Right atrium auricular region (tissue), 2 donors: ENCODE data around the gene EVC2. TPM values are rescaled to one million over a fixed set of nuclear protein-coding genes. Genes with fewer than 3 reads are reported as not detected.

ENCODE experiments used
- DNase-seq: peaks from one replicate; pipeline ENCODE4 v3.0.0-alpha.2; 2019; ENCODE audit warnings: low spot score
- H3K27ac ChIP-seq, 2 donors: fragments of 200-600 bp; sonication (generic); 1 replicate in 1 of 2; 2 replicates in 1 of 2; pipeline ENCODE4 v1.5.1; 2016 to 2019
- H3K27me3 ChIP-seq, 2 donors: fragments of 200-600 bp; sonication (generic); one replicate each; pipeline versions ENCODE4 v1.5.1 to v1.6.0; 2017 to 2019
- H3K36me3 ChIP-seq: fragments of 200-600 bp; sonication (generic); one replicate; pipeline ENCODE4 v1.5.1; 2016
- H3K4me1 ChIP-seq, 2 donors: fragments of 200-600 bp; sonication (generic); one replicate each; pipeline versions ENCODE4 v1.5.1 to v1.6.0; 2017 to 2019
- H3K4me3 ChIP-seq, 2 donors: fragments of 200-600 bp; sonication (generic); 1 replicate in 1 of 2; 2 replicates in 1 of 2; pipeline ENCODE4 v1.5.1; 2017 to 2019; ENCODE audit warnings: mild to moderate bottlenecking in 1 of 2, moderate library complexity in 1 of 2
- H3K9me3 ChIP-seq, 2 donors: fragments of 200-600 bp; sonication (generic); one replicate each; pipeline ENCODE4 v1.5.1; 2019
- total RNA-seq, 2 donors: library from RNA; depleted of rRNA; stranded (reverse); fragments of >200 nt; gene quantifications; one replicate each; pipeline ENCODE4 v1.1.0, GENCODE V29; 2016
- TF ChIP-seq, protein P1 (sequence below), 2 donors: fragments of 200-600 bp; sonication (generic); IDR thresholded peaks; one replicate each; pipeline ENCODE4 v1.5.1; 2019; ENCODE audit warnings: antibody characterized with exemption in 2 of 2

The EVC2 gene, protein sequence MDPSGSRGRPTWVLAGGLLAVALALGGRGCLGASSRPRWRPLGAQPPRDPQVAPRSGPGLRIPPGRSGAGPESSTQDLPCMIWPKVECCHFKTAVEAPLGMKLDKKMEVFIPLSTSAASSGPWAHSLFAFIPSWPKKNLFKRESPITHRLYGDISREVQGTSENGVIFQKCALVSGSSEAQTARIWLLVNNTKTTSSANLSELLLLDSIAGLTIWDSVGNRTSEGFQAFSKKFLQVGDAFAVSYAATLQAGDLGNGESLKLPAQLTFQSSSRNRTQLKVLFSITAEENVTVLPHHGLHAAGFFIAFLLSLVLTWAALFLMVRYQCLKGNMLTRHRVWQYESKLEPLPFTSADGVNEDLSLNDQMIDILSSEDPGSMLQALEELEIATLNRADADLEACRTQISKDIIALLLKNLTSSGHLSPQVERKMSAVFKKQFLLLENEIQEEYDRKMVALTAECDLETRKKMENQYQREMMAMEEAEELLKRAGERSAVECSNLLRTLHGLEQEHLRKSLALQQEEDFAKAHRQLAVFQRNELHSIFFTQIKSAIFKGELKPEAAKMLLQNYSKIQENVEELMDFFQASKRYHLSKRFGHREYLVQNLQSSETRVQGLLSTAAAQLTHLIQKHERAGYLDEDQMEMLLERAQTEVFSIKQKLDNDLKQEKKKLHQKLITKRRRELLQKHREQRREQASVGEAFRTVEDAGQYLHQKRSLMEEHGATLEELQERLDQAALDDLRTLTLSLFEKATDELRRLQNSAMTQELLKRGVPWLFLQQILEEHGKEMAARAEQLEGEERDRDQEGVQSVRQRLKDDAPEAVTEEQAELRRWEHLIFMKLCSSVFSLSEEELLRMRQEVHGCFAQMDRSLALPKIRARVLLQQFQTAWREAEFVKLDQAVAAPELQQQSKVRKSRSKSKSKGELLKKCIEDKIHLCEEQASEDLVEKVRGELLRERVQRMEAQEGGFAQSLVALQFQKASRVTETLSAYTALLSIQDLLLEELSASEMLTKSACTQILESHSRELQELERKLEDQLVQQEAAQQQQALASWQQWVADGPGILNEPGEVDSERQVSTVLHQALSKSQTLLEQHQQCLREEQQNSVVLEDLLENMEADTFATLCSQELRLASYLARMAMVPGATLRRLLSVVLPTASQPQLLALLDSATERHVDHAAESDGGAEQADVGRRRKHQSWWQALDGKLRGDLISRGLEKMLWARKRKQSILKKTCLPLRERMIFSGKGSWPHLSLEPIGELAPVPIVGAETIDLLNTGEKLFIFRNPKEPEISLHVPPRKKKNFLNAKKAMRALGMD
- 1 to 10 TPM; 2.6 to 7.0 TPM for total RNA-seq

DNA sequence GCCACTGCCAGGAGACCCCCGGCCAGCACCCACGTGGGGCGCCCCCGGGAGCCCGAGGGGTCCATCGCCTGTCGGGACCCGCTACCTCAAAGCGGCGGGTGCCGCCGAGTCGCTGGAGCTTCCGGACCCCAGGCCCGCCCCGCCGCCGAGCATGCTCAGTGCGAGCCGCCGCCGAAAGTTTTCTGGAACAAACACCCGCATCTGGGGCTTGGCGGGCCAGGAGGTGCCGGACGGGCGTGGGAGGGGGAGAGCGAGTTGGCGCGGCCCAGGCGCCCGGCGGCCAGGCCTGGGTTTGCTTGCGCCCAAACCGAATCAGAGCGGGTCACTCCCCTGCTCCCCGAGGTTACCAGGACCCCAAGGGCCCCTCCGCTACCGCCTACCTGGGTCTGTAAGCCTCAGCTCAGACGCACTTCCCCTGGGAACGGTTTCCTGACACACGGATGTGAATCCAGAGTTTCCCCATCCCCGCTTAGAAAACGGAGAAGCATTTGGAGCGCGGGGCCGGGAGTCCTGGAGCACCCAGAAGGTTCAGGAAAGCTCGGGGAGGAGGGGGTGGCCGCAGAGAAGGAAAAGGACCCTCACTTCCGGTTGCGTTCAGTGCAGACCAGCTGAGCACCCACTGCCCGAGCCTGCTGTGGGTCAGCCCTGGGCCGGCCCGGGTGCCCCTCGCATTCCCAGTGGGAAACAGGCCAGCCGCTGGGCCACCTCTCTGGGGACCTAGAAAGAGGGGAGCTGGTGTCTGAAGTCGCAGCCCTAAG lies at the start of gene EVC2:
EVC2 (minus strand) TSS at position 111 of the 758 bp plus-strand sequence; CDS start at position 65, 46 bp downstream.
- H3K9me3 ChIP-seq, result no peaks in the 10 kb centered on the region
- H3K27me3 ChIP-seq, result no peaks in the 10 kb centered on the region
- TF ChIP-seq, protein P1, sequence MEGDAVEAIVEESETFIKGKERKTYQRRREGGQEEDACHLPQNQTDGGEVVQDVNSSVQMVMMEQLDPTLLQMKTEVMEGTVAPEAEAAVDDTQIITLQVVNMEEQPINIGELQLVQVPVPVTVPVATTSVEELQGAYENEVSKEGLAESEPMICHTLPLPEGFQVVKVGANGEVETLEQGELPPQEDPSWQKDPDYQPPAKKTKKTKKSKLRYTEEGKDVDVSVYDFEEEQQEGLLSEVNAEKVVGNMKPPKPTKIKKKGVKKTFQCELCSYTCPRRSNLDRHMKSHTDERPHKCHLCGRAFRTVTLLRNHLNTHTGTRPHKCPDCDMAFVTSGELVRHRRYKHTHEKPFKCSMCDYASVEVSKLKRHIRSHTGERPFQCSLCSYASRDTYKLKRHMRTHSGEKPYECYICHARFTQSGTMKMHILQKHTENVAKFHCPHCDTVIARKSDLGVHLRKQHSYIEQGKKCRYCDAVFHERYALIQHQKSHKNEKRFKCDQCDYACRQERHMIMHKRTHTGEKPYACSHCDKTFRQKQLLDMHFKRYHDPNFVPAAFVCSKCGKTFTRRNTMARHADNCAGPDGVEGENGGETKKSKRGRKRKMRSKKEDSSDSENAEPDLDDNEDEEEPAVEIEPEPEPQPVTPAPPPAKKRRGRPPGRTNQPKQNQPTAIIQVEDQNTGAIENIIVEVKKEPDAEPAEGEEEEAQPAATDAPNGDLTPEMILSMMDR (IDR thresholded peaks at IDR 0.05), result no peak
- peak within 1 kb of the TSS; percentile 83 to 84 for H3K27ac ChIP-seq
- peak within 1 kb of the TSS; percentile 65 to 82 for H3K4me3 ChIP-seq
- H3K4me1 ChIP-seq, result peaks cover 0 to 39% of the 10 kb centered on the region in 2 donors
- DNase-seq, result peak; percentile 79
- no peaks in the 10 kb centered on the region for H3K36me3 ChIP-seq

DNA sequence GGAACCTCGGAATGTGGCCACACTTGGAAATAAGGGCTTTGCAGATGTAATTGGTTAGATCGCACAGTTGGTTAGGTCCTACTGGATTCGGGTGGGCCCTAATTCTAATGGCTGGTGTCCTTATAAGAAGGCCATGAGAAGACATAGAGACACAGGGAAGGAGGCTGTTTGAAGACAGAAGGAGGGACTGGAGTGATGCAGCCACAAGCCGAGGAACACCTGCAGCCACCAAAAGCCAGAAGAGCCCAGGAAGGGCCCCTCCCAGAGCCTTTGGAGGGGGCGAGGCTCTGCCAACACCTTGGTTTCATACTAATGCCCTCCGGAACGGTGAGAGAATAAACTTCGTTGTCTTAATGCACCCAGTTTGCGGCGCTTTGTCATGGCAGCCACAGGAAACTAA lies 49.6 kb upstream of the EVC2 start:
- TF ChIP-seq, protein P1 (IDR thresholded peaks at IDR 0.05), result no peak
- Histone ChIP-seq H3K27me3 (no peaks in the 10 kb centered on the region), H3K27ac (no peak overlapping the region), H3K4me3 (no peak overlapping the region), H3K4me1 (no peaks in the 10 kb centered on the region), H3K9me3 (no peaks in the 10 kb centered on the region), H3K36me3 (peaks cover 55% of the 10 kb centered on the region)
- peak; percentile 32 for DNase-seq

DNA sequence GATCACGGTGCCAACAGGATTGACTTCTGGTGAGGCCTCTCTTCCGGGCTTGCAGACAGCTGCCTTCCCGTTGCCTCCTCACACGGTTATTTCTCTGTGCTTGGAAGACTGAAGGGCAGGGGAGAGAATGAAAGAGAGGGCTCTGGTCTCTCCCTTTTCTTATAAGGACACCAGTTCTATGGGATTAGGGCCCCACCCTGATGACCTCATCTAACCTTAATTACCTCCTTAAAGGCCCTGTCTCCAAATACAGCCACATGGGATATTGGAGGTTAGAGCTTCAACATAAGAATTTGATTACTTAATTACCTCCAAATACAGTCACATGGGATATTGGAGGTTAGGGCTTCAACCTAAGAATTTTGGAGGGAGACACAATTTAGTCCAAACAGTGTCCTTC lies 49.2 kb upstream of the EVC2 start:
- Histone ChIP-seq H3K27me3 (no peaks in the 10 kb centered on the region), H3K4me3 (no peak overlapping the region), H3K9me3 (no peaks in the 10 kb centered on the region), H3K4me1 (no peaks in the 10 kb centered on the region), H3K36me3 (peaks cover 57% of the 10 kb centered on the region), H3K27ac (no peak overlapping the region)
- DNase-seq, result no peak
- TF ChIP-seq, protein P1 (IDR thresholded peaks at IDR 0.05), result no peak

DNA sequence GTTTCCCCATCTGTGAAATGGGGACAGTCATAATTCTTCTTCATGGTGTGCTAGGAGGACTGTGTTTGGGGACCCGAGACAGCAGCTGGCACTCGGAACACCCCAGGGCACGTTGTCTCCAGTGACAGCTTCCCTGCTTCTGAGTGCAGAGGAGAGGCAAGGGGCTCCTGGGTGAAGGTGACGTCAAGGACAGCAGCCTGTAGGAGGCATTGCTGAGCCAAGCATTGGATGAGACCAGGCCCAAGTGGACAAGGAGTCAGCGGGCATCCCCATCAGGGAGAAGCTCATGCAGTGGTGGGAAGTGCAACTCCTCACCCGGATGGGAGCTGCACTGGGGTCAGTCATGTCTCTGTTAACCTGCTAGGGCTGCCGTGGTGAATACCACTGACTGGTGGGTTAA lies 48.7 kb upstream of the EVC2 start:
- Histone ChIP-seq H3K4me1 (no peaks in the 10 kb centered on the region), H3K4me3 (no peak overlapping the region), H3K9me3 (no peaks in the 10 kb centered on the region), H3K27ac (no peak overlapping the region), H3K36me3 (peaks cover 57% of the 10 kb centered on the region), H3K27me3 (no peaks in the 10 kb centered on the region)
- TF ChIP-seq, protein P1 (IDR thresholded peaks at IDR 0.05), result no peak
- DNase-seq, result peak; percentile 51

DNA sequence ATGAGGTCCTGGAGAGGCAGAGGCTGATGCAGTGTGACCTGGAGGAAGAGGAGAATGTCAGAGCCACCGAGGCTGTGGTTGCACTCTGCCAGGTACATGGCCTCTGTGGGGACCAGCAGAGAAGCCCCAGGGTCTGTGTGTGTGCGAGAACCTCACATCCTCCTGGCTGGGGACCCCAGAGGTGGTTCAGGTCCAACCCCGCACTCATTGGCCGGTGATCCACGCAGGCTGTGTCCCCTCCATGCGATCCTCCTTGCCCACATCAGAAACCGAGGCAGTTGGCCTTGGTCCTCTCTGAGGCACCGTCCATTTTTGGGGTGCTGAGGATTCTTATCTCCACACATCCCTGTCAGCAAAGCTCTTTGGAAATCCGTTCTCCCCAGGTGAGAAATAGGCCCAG lies 47.9 kb upstream of the EVC2 start:
- H3K4me3 ChIP-seq, result no peak overlapping the region
- H3K27ac ChIP-seq, result no peak overlapping the region
- TF ChIP-seq, protein P1 (IDR thresholded peaks at IDR 0.05), result no peak
- peaks cover 57% of the 10 kb centered on the region for H3K36me3 ChIP-seq
- no peaks in the 10 kb centered on the region for H3K4me1 ChIP-seq
- peak; percentile 50 for DNase-seq
- no peaks in the 10 kb centered on the region for H3K27me3 ChIP-seq
- H3K9me3 ChIP-seq, result no peaks in the 10 kb centered on the region
